Body of pancreas (tissue), 4 donors: ENCODE data around the gene GALNT16. TPM values are rescaled to one million over a fixed set of nuclear protein-coding genes. Genes with fewer than 3 reads are reported as not detected.

Experiments
- ATAC-seq: fragments of 150-250 bp; one replicate; pipeline ENCODE4 v1.9.1; 2016
- DNase-seq, 4 donors: peaks; one replicate each; pipeline ENCODE4 v3.0.0-alpha.2; 2019
- H3K27ac ChIP-seq, 4 donors: fragments of 200-600 bp; sonication (generic); 1 replicate in 3 of 4; 2 replicates in 1 of 4; pipeline versions ENCODE4 v1.5.1 to v1.6.1; 2016 to 2019; ENCODE audit warnings: mild to moderate bottlenecking in 1 of 4, mixed read lengths in 1 of 4, moderate library complexity in 1 of 4
- H3K27me3 ChIP-seq, 2 donors: fragments of 200-600 bp; sonication (generic); one replicate each; pipeline ENCODE4 v1.6.0; 2016; ENCODE audit warnings: mild to moderate bottlenecking in 1 of 2
- H3K36me3 ChIP-seq, 2 donors: fragments of 200-600 bp; sonication (generic); replicated peaks in 1 of 2; 2 replicates each; pipeline ENCODE4 v1.5.1; 2016; ENCODE audit warnings: low read depth in 2 of 2; ENCODE audit not compliant: insufficient read depth in 1 of 2
- H3K4me1 ChIP-seq: fragments of 200-600 bp; sonication (generic); one replicate; pipeline ENCODE4 v1.6.0; 2016
- H3K4me3 ChIP-seq, 2 donors: fragments of 200-600 bp; sonication (generic); 1 replicate in 1 of 2; 2 replicates in 1 of 2; pipeline ENCODE4 v1.5.1; 2016 to 2019
- H3K9me3 ChIP-seq, 3 donors: fragments of 200-600 bp; sonication (generic); 1 replicate in 2 of 3; 2 replicates in 1 of 3; pipeline ENCODE4 v1.5.1; 2016
- CTCF ChIP-seq, 7 experiments: fragments of 450-650 bp in 4 of 7; fragments of 200-600 bp in 3 of 7; sonication (generic) in 3 of 7; IDR thresholded peaks; one replicate each; pipeline ENCODE4 v1.5.1; 2016 to 2019; ENCODE audit warnings: antibody characterized with exemption in 7 of 7
- POLR2A ChIP-seq, 3 donors: fragments of 450-650 bp; IDR thresholded peaks; one replicate each; pipeline ENCODE4 v1.6.1; 2016; ENCODE audit warnings: antibody characterized with exemption in 3 of 3, mild to moderate bottlenecking in 2 of 3
- WGBS, 2 donors: methylation state at CpG; one replicate each; pipeline ENCODE4 v1.1.5; 2017; 5-methylcytosine and 5-hydroxymethylcytosine counted together
- intact Hi-C: fragments of 100-400 bp; cut with DNase I; formaldehyde crosslinking; loops from one replicate; pipeline ENCODE4 v1.15.1; 2023
- total RNA-seq, 2 donors: library from RNA; depleted of rRNA; stranded (reverse); fragments of >200 nt; gene quantifications; one replicate each; pipeline ENCODE4 v1.1.0, GENCODE V29; 2016

GALNT16 gene
- total RNA-seq, 2 donors from 2014 or later, result 1.3 to 5.6 TPM

- Histone ChIP-seq H3K4me3 (no peak overlapping the region), H3K36me3 (no peaks in the 10 kb centered on the region), H3K4me1 (no peaks in the 10 kb centered on the region), H3K27me3 (no peaks in the 10 kb centered on the region), H3K27ac (no peak overlapping the region), H3K9me3 (no peaks in the 10 kb centered on the region)
- WGBS, 2 donors, result 71% methylated on average over 5 of the region's 5 CpGs
- DNase-seq (peak in 1 of 4 donors; percentile 20), ATAC-seq (no peak)
- intact Hi-C loops, result no loop called here
- TF ChIP-seq POLR2A (IDR thresholded peaks at IDR 0.05) (no peak), CTCF (IDR thresholded peaks at IDR 0.05) (no peak)
Measured at GRCh38 chr14:69317780-69318179, 57.8 kb downstream of the GALNT16 start.

GRCh38 chr14:69318241-69318640 is 58.3 kb downstream of the GALNT16 start:
- H3K4me1 ChIP-seq, result no peaks in the 10 kb centered on the region
- no peaks in the 10 kb centered on the region for H3K9me3 ChIP-seq
- no peak for ATAC-seq
- no peak overlapping the region for H3K27ac ChIP-seq
- H3K4me3 ChIP-seq, result no peak overlapping the region
- H3K27me3 ChIP-seq, result no peaks in the 10 kb centered on the region
- intact Hi-C loops, result no loop called here
- DNase-seq, result no peak
- WGBS, 2 donors, result 55 to 66% methylated on average over 2 of the region's 2 CpGs
- no peaks in the 10 kb centered on the region for H3K36me3 ChIP-seq
- TF ChIP-seq POLR2A (IDR thresholded peaks at IDR 0.05), result no peak
- no peak for TF ChIP-seq CTCF (IDR thresholded peaks at IDR 0.05)

- Histone ChIP-seq H3K9me3 (no peaks in the 10 kb centered on the region), H3K36me3 (no peaks in the 10 kb centered on the region), H3K4me1 (no peaks in the 10 kb centered on the region), H3K4me3 (no peak overlapping the region), H3K27ac (no peak overlapping the region), H3K27me3 (no peaks in the 10 kb centered on the region)
- no peak for TF ChIP-seq CTCF (IDR thresholded peaks at IDR 0.05)
- 83 to 91% methylated on average over 7 to 8 of the region's 8 CpGs for WGBS, 2 donors
- intact Hi-C loops, result no loop called here
- no peak for DNase-seq
- ATAC-seq, result no peak
Measured at GRCh38 chr14:69318901-69319475, 59.0 kb downstream of the GALNT16 start.

- 88 to 99% methylated on average over 6 to 8 of the region's 8 CpGs for WGBS, 2 donors
- Histone ChIP-seq H3K4me3 (no peak overlapping the region), H3K9me3 (no peaks in the 10 kb centered on the region), H3K4me1 (no peaks in the 10 kb centered on the region), H3K36me3 (no peaks in the 10 kb centered on the region), H3K27ac (no peak overlapping the region), H3K27me3 (no peaks in the 10 kb centered on the region)
- TF ChIP-seq CTCF (IDR thresholded peaks at IDR 0.05) (no peak), POLR2A (IDR thresholded peaks at IDR 0.05) (no peak)
- ATAC-seq, result no peak
- peak in 1 of 4 donors; percentile 1 for DNase-seq
- intact Hi-C loops, result no loop called here
Measured at GRCh38 chr14:69319911-69320310, 60.0 kb downstream of the GALNT16 start.
